HCT116 (cell line): ENCODE measurements around the gene LHX4. TPM values are rescaled to one million over a fixed set of nuclear protein-coding genes. Genes with fewer than 3 reads are reported as not detected.

Experiments used
- ATAC-seq: fragments of 200-7000 bp; cut with Tn5 transposase; 2 replicates; pipeline ENCODE4 v1.9.1; 2020; ENCODE audit warnings: mild to moderate bottlenecking, moderate library complexity
- BruUV-seq: library from RNA; stranded (reverse); fragments of 400-500 nt; replicated peaks from 2 replicates; lab custom pipeline; 2021; lab: Mats Ljungman, UMichigan
- CTCF ChIA-PET: fragments of 300-600 bp; sonication (Branson Sonifier 250); formaldehyde crosslinking; loops from one replicate; lab custom pipeline; 2021; ENCODE audit warnings: antibody characterized with exemption; lab: Charles Lee
- POLR2A ChIA-PET: fragments of 300-600, 350-600 bp; sonication (Branson Sonifier 250); formaldehyde crosslinking; loops from one replicate; lab custom pipeline; 2021; ENCODE audit warnings: antibody characterized with exemption; lab: Charles Lee
- RAD21 ChIA-PET, 2 experiments: fragments of 300-600 bp; sonication (Branson Sonifier 250); formaldehyde crosslinking; loops; one replicate each; lab custom pipeline; 2023; ENCODE audit warnings: low total read pairs in 2 of 2; ENCODE audit not compliant: uncharacterized antibody in 2 of 2, unreplicated experiment in 2 of 2, low non-redundant PET in 1 of 2; lab: Charles Lee
- DNase-seq: peaks from one replicate; pipeline ENCODE4 v3.0.0-alpha.2; 2010; ENCODE audit warnings: low read depth, low spot score
- H2AFZ ChIP-seq: fragments of 200-600 bp; shearing (Covaris generic), sonication (generic); 2 replicates; pipeline ENCODE4 v1.6.1; 2017; ENCODE audit warnings: low read depth, mixed run types, mixed read lengths, antibody characterized with exemption, low read length; ENCODE audit not compliant: poor library complexity, severe bottlenecking
- H3K27ac ChIP-seq: 2 replicates; pipeline ENCODE4 v1.5.1; 2012; ENCODE audit warnings: low read depth, low read length
- H3K27me3 ChIP-seq: fragments of 200-600 bp; sonication (generic); 2 replicates; pipeline ENCODE4 v1.6.1; 2016; ENCODE audit warnings: mixed run types, low read length, mixed read lengths; ENCODE audit not compliant: insufficient read depth
- H3K36me3 ChIP-seq, 2 experiments: fragments of 200-500 bp in 1 of 2; fragments of 200-600 bp in 1 of 2; sonication (Bioruptor generic) in 1 of 2; sonication (generic) in 1 of 2; 2 replicates each; pipeline versions ENCODE4 v1.5.1 to v1.6.1; 2014 to 2016; ENCODE audit warnings: low read length in 2 of 2, inconsistent platforms in 1 of 2, mixed read lengths in 1 of 2, mixed run types in 1 of 2; ENCODE audit not compliant: insufficient read depth in 2 of 2, control insufficient read depth in 1 of 2
- H3K4me1 ChIP-seq, 2 experiments: fragments of 200-600 bp in 1 of 2; sonication (generic) in 1 of 2; 2 replicates each; pipeline versions ENCODE4 v1.5.1 to v1.6.1; 2012 to 2017; ENCODE audit warnings: low read length in 2 of 2, inconsistent platforms in 1 of 2, mild to moderate bottlenecking in 1 of 2, mixed read lengths in 1 of 2, mixed run types in 1 of 2, moderate library complexity in 1 of 2; ENCODE audit not compliant: insufficient read depth in 2 of 2, control insufficient read depth in 1 of 2
- H3K4me2 ChIP-seq: fragments of 200-600 bp; sonication (generic); 2 replicates; pipeline ENCODE4 v1.6.1; 2017; ENCODE audit warnings: mixed run types, low read length, mixed read lengths
- H3K4me3 ChIP-seq, 2 experiments: fragments of 200-600 bp in 1 of 2; sonication (generic) in 1 of 2; replicated peaks in 1 of 2; 2 replicates each; pipeline ENCODE4 v1.5.1; 2011 to 2016; ENCODE audit warnings: low read length in 2 of 2, control low read depth in 1 of 2, low read depth in 1 of 2, mild to moderate bottlenecking in 1 of 2, mixed read lengths in 1 of 2, mixed run types in 1 of 2
- H3K79me2 ChIP-seq: fragments of 200-600 bp; sonication (generic); 2 replicates; pipeline ENCODE4 v1.6.1; 2017; ENCODE audit warnings: mild to moderate bottlenecking, mixed run types, low read length, moderate library complexity, mixed read lengths; ENCODE audit not compliant: insufficient read depth
- H3K9ac ChIP-seq: fragments of 200-600 bp; sonication (generic); 2 replicates; pipeline ENCODE4 v1.6.1; 2016; ENCODE audit warnings: low read length, mixed read lengths
- H3K9me2 ChIP-seq: fragments of 200-600 bp; sonication (generic), shearing (Covaris generic); 2 replicates; pipeline ENCODE4 v1.6.1; 2017; ENCODE audit warnings: mixed run types, mild to moderate bottlenecking, moderate library complexity; ENCODE audit not compliant: insufficient read depth
- H3K9me3 ChIP-seq, 2 experiments: fragments of 200-500 bp in 1 of 2; fragments of 200-600 bp in 1 of 2; sonication (Bioruptor generic) in 1 of 2; sonication (generic) in 1 of 2; 2 replicates each; pipeline ENCODE4 v1.6.1; 2014 to 2017; ENCODE audit warnings: low read length in 2 of 2, mixed read lengths in 2 of 2, inconsistent platforms in 1 of 2, low read depth in 1 of 2, mild to moderate bottlenecking in 1 of 2, mixed run types in 1 of 2, moderate library complexity in 1 of 2; ENCODE audit not compliant: control insufficient read depth in 1 of 2, insufficient read depth in 1 of 2
- H4K20me1 ChIP-seq: fragments of 200-600 bp; sonication (generic), shearing (Covaris generic); 2 replicates; pipeline ENCODE4 v1.6.1; 2017; ENCODE audit warnings: mixed run types, mild to moderate bottlenecking, moderate library complexity; ENCODE audit not compliant: insufficient read depth
- ATF3 ChIP-seq: IDR thresholded peaks from 2 replicates; pipeline ENCODE4 v1.6.1; 2012
- CBX3 ChIP-seq: IDR thresholded peaks from 2 replicates; pipeline ENCODE4 v1.6.1; 2012; ENCODE audit warnings: low read depth
- CEBPB ChIP-seq: IDR thresholded peaks from 2 replicates; pipeline ENCODE4 v1.6.1; 2012; ENCODE audit warnings: low read depth
- CTCF ChIP-seq, 3 experiments: fragments of 200-600 bp in 1 of 3; sonication (generic) in 1 of 3; IDR thresholded peaks in 2 of 3; conservative IDR thresholded peaks in 1 of 3; 2 replicates each; pipeline ENCODE4 v1.5.1; 2012 to 2017; ENCODE audit warnings: low read depth in 2 of 3, low read length in 2 of 3, antibody characterized with exemption in 1 of 3, borderline replicate concordance in 1 of 3, control low read depth in 1 of 3, mild to moderate bottlenecking in 1 of 3, mixed read lengths in 1 of 3, mixed run types in 1 of 3, moderate library complexity in 1 of 3; ENCODE audit not compliant: insufficient read depth in 1 of 3
- EGR1 ChIP-seq: IDR thresholded peaks from 2 replicates; pipeline ENCODE4 v1.6.1; 2012; ENCODE audit warnings: low read depth
- ELF1 ChIP-seq: IDR thresholded peaks from 2 replicates; pipeline ENCODE4 v1.6.1; 2012; ENCODE audit warnings: low read depth, borderline replicate concordance
- EZH2 ChIP-seq: fragments of 200-600 bp; sonication (generic); IDR thresholded peaks from 2 replicates; pipeline ENCODE4 v1.6.1; 2017; ENCODE audit warnings: antibody characterized with exemption, mixed run types
- EZH2phosphoT487 ChIP-seq: fragments of 200-600 bp; IDR thresholded peaks from 2 replicates; pipeline ENCODE4 v1.6.1; 2018; ENCODE audit warnings: antibody characterized with exemption, borderline replicate concordance
- FOSL1 ChIP-seq: IDR thresholded peaks from 2 replicates; pipeline ENCODE4 v1.6.1; 2012; ENCODE audit warnings: low read depth
- MAX ChIP-seq: IDR thresholded peaks from 2 replicates; pipeline ENCODE4 v1.6.1; 2012
- POLR2A ChIP-seq: IDR thresholded peaks from 2 replicates; pipeline ENCODE4 v1.7.0; 2011; ENCODE audit warnings: borderline replicate concordance; ENCODE audit not compliant: insufficient read depth, insufficient read length; ENCODE audit errors: extremely low read depth
- POLR2AphosphoS5 ChIP-seq: IDR thresholded peaks from 2 replicates; pipeline ENCODE4 v1.6.1; 2011; ENCODE audit warnings: mild to moderate bottlenecking, low read depth, low read length, moderate library complexity
- RAD21 ChIP-seq: IDR thresholded peaks from 2 replicates; pipeline ENCODE4 v1.6.1; 2012; ENCODE audit warnings: low read depth, mild to moderate bottlenecking
- SIN3A ChIP-seq: IDR thresholded peaks from 2 replicates; pipeline ENCODE4 v1.6.1; 2012; ENCODE audit warnings: low read depth
- SP1 ChIP-seq: IDR thresholded peaks from 2 replicates; pipeline ENCODE4 v1.6.1; 2012; ENCODE audit warnings: low read depth
- SRF ChIP-seq: IDR thresholded peaks from 2 replicates; pipeline ENCODE4 v1.6.1; 2012; ENCODE audit warnings: low read depth
- TCF7L2 ChIP-seq: IDR thresholded peaks from 2 replicates; pipeline ENCODE4 v1.7.0; 2011; ENCODE audit warnings: borderline replicate concordance, inconsistent platforms; ENCODE audit not compliant: insufficient read depth, insufficient read length; ENCODE audit errors: extremely low read depth
- ZBTB33 ChIP-seq: IDR thresholded peaks from 2 replicates; pipeline ENCODE4 v1.6.1; 2011; ENCODE audit warnings: mild to moderate bottlenecking, low read length, moderate library complexity; ENCODE audit not compliant: insufficient replicate concordance; ENCODE audit errors: extremely low read depth
- ZNF274 ChIP-seq: fragments of 200-500 bp; sonication (Bioruptor generic); IDR thresholded peaks from 2 replicates; pipeline ENCODE4 v1.6.1; 2014; ENCODE audit warnings: mild to moderate bottlenecking, low read depth, low read length, inconsistent platforms
- intact Hi-C: fragments of 100-400 bp; cut with micrococcal nuclease; formaldehyde crosslinking; loops from 2 replicates; pipeline ENCODE4 v1.10.0; 2022
- total RNA-seq: library from RNA; stranded (reverse); gene quantifications from one replicate; pipeline ENCODE4 v1.2.1, GENCODE V29; 2021; ENCODE audit not compliant: unreplicated experiment
- TF ChIP-seq, protein P1 (sequence below): IDR thresholded peaks from 2 replicates; pipeline ENCODE4 v1.6.1; 2012; ENCODE audit warnings: low read depth

The LHX4 gene
- total RNA-seq, 1 experiment from 2014 or later, result 0.44 TPM

- Histone ChIP-seq H3K4me2 (no peak overlapping the region), H3K9me2 (no peaks in the 10 kb centered on the region), H4K20me1 (no peaks in the 10 kb centered on the region; the same call in 1 of the 2 replicates), H3K79me2 (no peaks in the 10 kb centered on the region), H3K9ac (no peak overlapping the region), H3K36me3 (no peaks in the 10 kb centered on the region), H3K9me3 (no peaks in the 10 kb centered on the region), H2AFZ (no peak overlapping the region), H3K27ac (no peak overlapping the region), H3K4me1 (no peaks in the 10 kb centered on the region), H3K4me3 (no peak overlapping the region), H3K27me3 (no peaks in the 10 kb centered on the region)
- ATAC-seq (no peak), DNase-seq (no peak)
- POLR2A ChIA-PET, result no interaction called here
- BruUV-seq, result no TSS peak
- TF ChIP-seq POLR2A, result no peak
- TF ChIP-seq CBX3, result no peak
- no peak for TF ChIP-seq ATF3
- TF ChIP-seq POLR2AphosphoS5, result no peak
- no peak for TF ChIP-seq SIN3A
- no peak for TF ChIP-seq CTCF (IDR thresholded peaks at IDR 0.05 in 2 of 3, conservative IDR thresholded peaks at IDR 0.05 in 1 of 3; ENCODE audit: borderline replicate concordance in 1 of 3, insufficient read depth in 1 of 3, low read depth in 2 of 3, low read length in 2 of 3)
- no peak for TF ChIP-seq ELF1
- no peak for TF ChIP-seq TCF7L2
- no peak for TF ChIP-seq EZH2
- TF ChIP-seq CEBPB, result no peak
- TF ChIP-seq FOSL1, result no peak
- no peak for TF ChIP-seq EZH2phosphoT487
- TF ChIP-seq SP1, result no peak
- TF ChIP-seq EGR1, result no peak
- TF ChIP-seq SRF, result no peak
- no peak for TF ChIP-seq MAX
- no peak for TF ChIP-seq ZBTB33
- TF ChIP-seq, protein P1, sequence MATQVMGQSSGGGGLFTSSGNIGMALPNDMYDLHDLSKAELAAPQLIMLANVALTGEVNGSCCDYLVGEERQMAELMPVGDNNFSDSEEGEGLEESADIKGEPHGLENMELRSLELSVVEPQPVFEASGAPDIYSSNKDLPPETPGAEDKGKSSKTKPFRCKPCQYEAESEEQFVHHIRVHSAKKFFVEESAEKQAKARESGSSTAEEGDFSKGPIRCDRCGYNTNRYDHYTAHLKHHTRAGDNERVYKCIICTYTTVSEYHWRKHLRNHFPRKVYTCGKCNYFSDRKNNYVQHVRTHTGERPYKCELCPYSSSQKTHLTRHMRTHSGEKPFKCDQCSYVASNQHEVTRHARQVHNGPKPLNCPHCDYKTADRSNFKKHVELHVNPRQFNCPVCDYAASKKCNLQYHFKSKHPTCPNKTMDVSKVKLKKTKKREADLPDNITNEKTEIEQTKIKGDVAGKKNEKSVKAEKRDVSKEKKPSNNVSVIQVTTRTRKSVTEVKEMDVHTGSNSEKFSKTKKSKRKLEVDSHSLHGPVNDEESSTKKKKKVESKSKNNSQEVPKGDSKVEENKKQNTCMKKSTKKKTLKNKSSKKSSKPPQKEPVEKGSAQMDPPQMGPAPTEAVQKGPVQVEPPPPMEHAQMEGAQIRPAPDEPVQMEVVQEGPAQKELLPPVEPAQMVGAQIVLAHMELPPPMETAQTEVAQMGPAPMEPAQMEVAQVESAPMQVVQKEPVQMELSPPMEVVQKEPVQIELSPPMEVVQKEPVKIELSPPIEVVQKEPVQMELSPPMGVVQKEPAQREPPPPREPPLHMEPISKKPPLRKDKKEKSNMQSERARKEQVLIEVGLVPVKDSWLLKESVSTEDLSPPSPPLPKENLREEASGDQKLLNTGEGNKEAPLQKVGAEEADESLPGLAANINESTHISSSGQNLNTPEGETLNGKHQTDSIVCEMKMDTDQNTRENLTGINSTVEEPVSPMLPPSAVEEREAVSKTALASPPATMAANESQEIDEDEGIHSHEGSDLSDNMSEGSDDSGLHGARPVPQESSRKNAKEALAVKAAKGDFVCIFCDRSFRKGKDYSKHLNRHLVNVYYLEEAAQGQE, result no peak
- TF ChIP-seq RAD21, result no peak
- TF ChIP-seq ZNF274, result no peak
- CTCF ChIA-PET, result no interaction called here
- RAD21 ChIA-PET, result no interaction called here
- intact Hi-C loops, result no loop called here
Measured at GRCh38 chr1:180281490-180281889, 51.4 kb downstream of the LHX4 start.
